Keratinocyte (primary cell): ENCODE results near the gene LBX1. TPM values are rescaled to one million over a fixed set of nuclear protein-coding genes. Genes with fewer than 3 reads are reported as not detected.

Source experiments
- DNase-seq: peaks from one replicate; pipeline ENCODE4 v3.0.0-alpha.2; 2011; ENCODE audit warnings: low read depth, missing footprints, low spot score
- FAIRE-seq: peaks from 2 replicates; lab custom pipeline; 2011; peaks lifted over from hg19 to GRCh38; lab: Jason Lieb, UNC
- H2AFZ ChIP-seq: 2 replicates; pipeline ENCODE4 v1.6.0; 2012; ENCODE audit warnings: low read length, control low read depth, inconsistent platforms; ENCODE audit not compliant: control insufficient read depth
- H3K27ac ChIP-seq: 2 replicates; pipeline ENCODE4 v1.5.1; 2011; ENCODE audit warnings: low read length; ENCODE audit not compliant: control insufficient read depth, insufficient read depth
- H3K27me3 ChIP-seq: 3 replicates; pipeline ENCODE4 v1.6.0; 2011; ENCODE audit warnings: low read length; ENCODE audit not compliant: control insufficient read depth, insufficient read depth; ENCODE audit errors: extremely low read depth
- H3K36me3 ChIP-seq, 2 experiments: 2 replicates in 1 of 2; 3 replicates in 1 of 2; pipeline ENCODE4 v1.5.1; 2011; ENCODE audit warnings: low read length in 2 of 2, mild to moderate bottlenecking in 1 of 2; ENCODE audit not compliant: control insufficient read depth in 2 of 2, insufficient read depth in 2 of 2; ENCODE audit errors: extremely low read depth in 1 of 2
- H3K4me1 ChIP-seq: 3 replicates; pipeline ENCODE4 v1.5.1; 2011; ENCODE audit warnings: low read length; ENCODE audit not compliant: control insufficient read depth, insufficient read depth; ENCODE audit errors: extremely low read depth
- H3K4me2 ChIP-seq: 3 replicates; pipeline ENCODE4 v1.6.0; 2011; ENCODE audit warnings: low read depth, low read length; ENCODE audit not compliant: control insufficient read depth, insufficient read depth; ENCODE audit errors: extremely low read depth
- H3K4me3 ChIP-seq, 3 experiments: fragments of 200-600 bp in 1 of 3; sonication (generic) in 1 of 3; 2 replicates in 2 of 3; 3 replicates in 1 of 3; pipeline ENCODE4 v1.5.1; 2011 to 2016; ENCODE audit warnings: low read length in 3 of 3, mild to moderate bottlenecking in 3 of 3, control low read depth in 2 of 3, inconsistent platforms in 1 of 3, low read depth in 1 of 3, mixed read lengths in 1 of 3, mixed run types in 1 of 3, moderate library complexity in 1 of 3; ENCODE audit not compliant: control insufficient read depth in 2 of 3, insufficient read depth in 2 of 3; ENCODE audit errors: extremely low read depth in 1 of 3
- H3K79me2 ChIP-seq: 2 replicates; pipeline ENCODE4 v1.6.0; 2012; ENCODE audit warnings: low read length; ENCODE audit not compliant: control insufficient read depth, insufficient read depth
- H3K9ac ChIP-seq: 3 replicates; pipeline ENCODE4 v1.6.0; 2011; ENCODE audit warnings: low read length; ENCODE audit not compliant: control insufficient read depth, insufficient read depth; ENCODE audit errors: extremely low read depth
- H3K9me1 ChIP-seq: 3 replicates; pipeline ENCODE4 v1.6.0; 2011; ENCODE audit warnings: low read length; ENCODE audit not compliant: control insufficient read depth, insufficient read depth; ENCODE audit errors: extremely low read depth
- H3K9me3 ChIP-seq: 2 replicates; pipeline ENCODE4 v1.5.1; 2012; ENCODE audit warnings: low read depth, low read length; ENCODE audit not compliant: control insufficient read depth
- H4K20me1 ChIP-seq: 3 replicates; pipeline ENCODE4 v1.6.0; 2011; ENCODE audit warnings: low read length; ENCODE audit not compliant: control insufficient read depth, insufficient read depth; ENCODE audit errors: extremely low read depth
- EZH2 ChIP-seq: IDR thresholded peaks from one replicate; pipeline ENCODE4 v1.6.1; 2012; ENCODE audit warnings: inconsistent platforms, mild to moderate bottlenecking, low read length, moderate library complexity
- dilution Hi-C: fragments of 300-500 bp; cut with MboI; formaldehyde crosslinking; loops from one replicate; pipeline ENCODE4 v1.7.0; 2020; ENCODE audit warnings: low sequenced_read_pairs; ENCODE audit not compliant: extremely low pct_ligation_motif_present
- polyA plus RNA-seq, 5 experiments: library from polyadenylated mRNA; depleted of rRNA in 3 of 5; stranded (reverse) in 3 of 5; stranded (forward) in 1 of 5; unstranded in 1 of 5; fragments of >200 nt; gene quantifications; 1 replicate in 1 of 5; 2 replicates in 3 of 5; 3 replicates in 1 of 5; pipeline versions ENCODE4 v1.2.1 to v1.2.3, GENCODE V29; 2011 to 2012; ENCODE audit warnings: missing spikeins in 2 of 5, low read depth in 1 of 5, low replicate concordance in 1 of 5
- TF ChIP-seq, protein P1 (sequence below), 3 experiments: IDR thresholded peaks in 1 of 3; conservative IDR thresholded peaks in 1 of 3; optimal IDR thresholded peaks in 1 of 3; 2 replicates in 2 of 3; 3 replicates in 1 of 3; pipeline versions ENCODE3 to v1.5.1; 2011; ENCODE audit warnings: low read length in 3 of 3, mild to moderate bottlenecking in 3 of 3, moderate library complexity in 2 of 3, control low read depth in 1 of 3, inconsistent platforms in 1 of 3; ENCODE audit not compliant: insufficient read depth in 2 of 3; ENCODE audit errors: extremely low read depth in 1 of 3

The LBX1 gene
- polyA plus RNA-seq, 1 donor (not counting 4 experiments of a cell fraction or from before 2014, with no cell fraction given) = not detected

DNA sequence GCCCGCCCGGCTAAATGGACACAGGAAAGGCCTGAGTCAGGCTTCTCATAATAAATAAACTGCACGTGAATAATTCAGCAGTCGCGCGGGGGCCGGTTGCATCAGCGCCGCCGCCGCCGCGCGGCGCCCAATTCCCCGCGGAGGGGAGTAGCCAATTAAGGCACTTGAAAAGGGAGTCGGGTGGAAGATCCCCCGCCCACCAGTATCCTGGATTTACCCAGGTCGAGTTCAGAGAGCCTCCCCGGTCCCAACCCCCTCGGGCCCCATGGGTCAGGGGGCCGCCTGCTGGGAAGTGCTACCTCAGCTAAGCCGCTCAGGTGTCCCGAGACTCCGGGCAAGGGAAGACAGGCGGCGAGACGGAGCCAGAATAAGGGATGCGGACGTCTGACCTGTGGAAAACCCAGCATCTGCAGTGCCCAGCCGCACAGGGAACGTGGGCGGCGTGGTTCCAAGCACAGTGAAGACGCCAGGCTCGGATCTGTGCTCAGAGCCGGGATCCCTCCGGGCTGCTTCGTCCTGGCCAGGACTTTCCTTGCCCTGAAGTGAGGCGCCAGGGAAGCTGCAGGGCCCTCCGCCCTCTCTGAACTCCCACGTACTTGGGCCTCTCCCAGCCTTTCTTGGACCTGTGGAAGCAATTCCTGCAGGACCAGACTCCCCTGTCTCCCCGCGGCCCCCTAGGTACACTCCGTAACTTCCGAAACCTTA lies 7.3 kb upstream of the LBX1 start:
- H3K27me3 ChIP-seq = peaks cover 95% of the 10 kb centered on the region
- no peak overlapping the region for H3K4me2 ChIP-seq
- no peak for DNase-seq
- no peak for FAIRE-seq
- H3K4me1 ChIP-seq = no peaks in the 10 kb centered on the region
- no peak overlapping the region for H3K9ac ChIP-seq
- H3K79me2 ChIP-seq = no peaks in the 10 kb centered on the region
- no peaks in the 10 kb centered on the region for H3K9me3 ChIP-seq
- TF ChIP-seq, protein P1, sequence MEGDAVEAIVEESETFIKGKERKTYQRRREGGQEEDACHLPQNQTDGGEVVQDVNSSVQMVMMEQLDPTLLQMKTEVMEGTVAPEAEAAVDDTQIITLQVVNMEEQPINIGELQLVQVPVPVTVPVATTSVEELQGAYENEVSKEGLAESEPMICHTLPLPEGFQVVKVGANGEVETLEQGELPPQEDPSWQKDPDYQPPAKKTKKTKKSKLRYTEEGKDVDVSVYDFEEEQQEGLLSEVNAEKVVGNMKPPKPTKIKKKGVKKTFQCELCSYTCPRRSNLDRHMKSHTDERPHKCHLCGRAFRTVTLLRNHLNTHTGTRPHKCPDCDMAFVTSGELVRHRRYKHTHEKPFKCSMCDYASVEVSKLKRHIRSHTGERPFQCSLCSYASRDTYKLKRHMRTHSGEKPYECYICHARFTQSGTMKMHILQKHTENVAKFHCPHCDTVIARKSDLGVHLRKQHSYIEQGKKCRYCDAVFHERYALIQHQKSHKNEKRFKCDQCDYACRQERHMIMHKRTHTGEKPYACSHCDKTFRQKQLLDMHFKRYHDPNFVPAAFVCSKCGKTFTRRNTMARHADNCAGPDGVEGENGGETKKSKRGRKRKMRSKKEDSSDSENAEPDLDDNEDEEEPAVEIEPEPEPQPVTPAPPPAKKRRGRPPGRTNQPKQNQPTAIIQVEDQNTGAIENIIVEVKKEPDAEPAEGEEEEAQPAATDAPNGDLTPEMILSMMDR (optimal IDR thresholded peaks at IDR 0.05 in 1 of 3, IDR thresholded peaks at IDR 0.05 in 1 of 3, conservative IDR thresholded peaks at IDR 0.05 in 1 of 3; ENCODE audit: extremely low read depth in 1 of 3, insufficient read depth in 2 of 3, low read length in 3 of 3) = no peak
- peak; percentile 93 for TF ChIP-seq EZH2
- no peak overlapping the region for H3K4me3 ChIP-seq
- H2AFZ ChIP-seq = no peak overlapping the region
- dilution Hi-C loops = no loop called here
- peaks cover 9% of the 10 kb centered on the region for H4K20me1 ChIP-seq
- no peaks in the 10 kb centered on the region for H3K9me1 ChIP-seq
- no peak overlapping the region for H3K27ac ChIP-seq
- no peaks in the 10 kb centered on the region for H3K36me3 ChIP-seq

DNA sequence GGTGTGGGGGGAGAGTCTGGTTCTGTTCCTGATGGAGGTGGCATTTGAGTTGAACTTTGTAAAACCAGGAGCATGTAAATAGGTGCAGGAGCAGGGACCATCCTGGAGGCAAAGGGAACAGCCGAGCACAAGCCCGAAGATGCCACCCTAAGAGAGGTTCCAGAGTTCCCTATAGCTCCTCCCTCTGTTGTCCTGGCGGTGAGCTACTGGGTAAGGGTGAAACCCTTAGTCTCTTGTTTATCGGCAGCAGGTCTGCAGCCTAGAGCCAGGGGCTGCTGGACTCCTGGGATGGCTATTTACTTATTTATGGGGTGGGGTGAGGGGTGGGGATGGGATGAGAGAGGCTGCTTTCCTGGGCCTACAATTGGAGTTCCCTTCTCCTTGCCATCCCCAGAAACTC lies 6.5 kb upstream of the LBX1 start:
- no peak overlapping the region for H3K9ac ChIP-seq
- H4K20me1 ChIP-seq = peaks cover 10% of the 10 kb centered on the region
- no peak for FAIRE-seq
- H3K4me1 ChIP-seq = no peaks in the 10 kb centered on the region
- TF ChIP-seq, protein P1 (optimal IDR thresholded peaks at IDR 0.05 in 1 of 3, IDR thresholded peaks at IDR 0.05 in 1 of 3, conservative IDR thresholded peaks at IDR 0.05 in 1 of 3; ENCODE audit: extremely low read depth in 1 of 3, insufficient read depth in 2 of 3, low read length in 3 of 3) = no peak
- TF ChIP-seq EZH2 = no peak
- dilution Hi-C loops = no loop called here
- no peak for DNase-seq
- H3K4me3 ChIP-seq = no peak overlapping the region
- no peak overlapping the region for H3K4me2 ChIP-seq
- no peaks in the 10 kb centered on the region for H3K79me2 ChIP-seq
- H3K27ac ChIP-seq = no peak overlapping the region
- H3K36me3 ChIP-seq = no peaks in the 10 kb centered on the region
- H3K9me1 ChIP-seq = no peaks in the 10 kb centered on the region
- peaks cover 97% of the 10 kb centered on the region for H3K27me3 ChIP-seq
- H2AFZ ChIP-seq = no peak overlapping the region
- H3K9me3 ChIP-seq = no peaks in the 10 kb centered on the region
